ENCODE results near the gene ADSL.

ADSL gene

GRCh38 chr22:40328546-40329456, 17.5 kb upstream of the ADSL start:
- no peak for DNase-seq

- no peak for DNase-seq
Observed at GRCh38 chr22:40329466-40329865, 16.8 kb upstream of the ADSL start.

GRCh38 chr22:40330086-40330485, 16.2 kb upstream of the ADSL start:
- no peak for DNase-seq

- no peak for DNase-seq
Observed at GRCh38 chr22:40330615-40331014, 15.7 kb upstream of the ADSL start.

GRCh38 chr22:40331706-40332105, 14.6 kb upstream of the ADSL start:
- no peak for DNase-seq

GRCh38 chr22:40332319-40332781, 13.9 kb upstream of the ADSL start:
- no peak for DNase-seq

- DNase-seq, result no peak
Observed at GRCh38 chr22:40334060-40334459, 12.2 kb upstream of the ADSL start.

- DNase-seq, result no peak
Observed at GRCh38 chr22:40334899-40335298, 11.4 kb upstream of the ADSL start.

GRCh38 chr22:40335358-40335757, 10.9 kb upstream of the ADSL start:
- DNase-seq, result no peak

GRCh38 chr22:40340044-40340443, 6.3 kb upstream of the ADSL start:
- DNase-seq, result no peak

GRCh38 chr22:40341604-40342003, 4.7 kb upstream of the ADSL start:
- DNase-seq, result no peak

- DNase-seq, result no peak
Observed at GRCh38 chr22:40342521-40342920, 3.8 kb upstream of the ADSL start.

GRCh38 chr22:40345271-40345670, 1.0 kb upstream of the ADSL start:
- peak; percentile 5 for DNase-seq

- peak; percentile 61 for DNase-seq
Observed at GRCh38 chr22:40345815-40346184, 500 bp upstream of the ADSL start.

GRCh38 chr22:40347300-40347699, 1.0 kb downstream of the ADSL start:
- no peak for DNase-seq

GRCh38 chr22:40348025-40348658, 1.8 kb downstream of the ADSL start:
- DNase-seq, result peak; percentile 8

- no peak for DNase-seq
Observed at GRCh38 chr22:40352763-40353162, 6.5 kb downstream of the ADSL start.

GRCh38 chr22:40361100-40361499, 14.8 kb downstream of the ADSL start:
- DNase-seq, result no peak

GRCh38 chr22:40363059-40363458, 16.8 kb downstream of the ADSL start:
- no peak for DNase-seq

- no peak for DNase-seq
Observed at GRCh38 chr22:40364431-40364830, 18.1 kb downstream of the ADSL start.

GRCh38 chr22:40366068-40366467, 19.8 kb downstream of the ADSL start:
- DNase-seq, result no peak

- DNase-seq, result no peak
Observed at GRCh38 chr22:40367342-40367741, 21.0 kb downstream of the ADSL start.

GRCh38 chr22:40368016-40368415, 21.7 kb downstream of the ADSL start:
- no peak for DNase-seq

GRCh38 chr22:40368836-40369235, 22.5 kb downstream of the ADSL start:
- no peak for DNase-seq
